Measurements from ENCODE around the gene SLC8A1.

Gene SLC8A1

DNA sequence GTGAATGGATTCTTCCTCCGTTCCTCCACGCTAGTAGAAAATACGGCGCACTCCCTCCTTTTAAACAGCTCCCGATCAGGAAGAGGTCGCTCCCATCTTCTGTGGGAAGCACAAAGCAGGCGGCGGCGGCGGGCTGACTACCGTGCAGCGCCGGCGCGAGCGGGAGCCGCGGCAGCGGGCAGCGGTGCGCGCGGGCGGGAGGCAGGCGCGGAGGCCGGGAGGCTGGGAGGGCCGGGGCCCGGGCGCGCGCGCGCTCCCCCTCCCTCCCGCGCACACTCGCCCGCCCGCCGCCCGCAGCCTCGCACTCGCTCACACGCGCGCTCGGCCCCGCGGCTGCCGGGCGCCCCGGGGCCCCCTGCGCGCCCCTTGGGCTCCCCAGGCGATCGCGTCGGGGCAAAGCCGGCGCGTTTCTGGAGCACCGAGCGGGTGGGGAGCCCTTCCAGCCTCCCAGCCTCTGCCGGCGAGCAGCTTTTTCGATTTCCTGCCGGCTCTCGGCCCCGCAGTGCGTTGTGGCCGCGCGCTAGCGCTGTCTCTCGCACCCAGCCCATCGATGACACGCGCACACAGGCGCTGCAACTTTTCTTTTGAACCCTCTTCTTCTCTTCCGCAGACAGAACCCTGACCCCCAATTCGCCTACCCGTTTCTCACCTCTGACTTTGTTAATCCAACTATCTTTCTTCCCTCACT, at the start of gene SLC8A1:
SLC8A1 (minus strand) TSS at position 173 of the 688 bp plus-strand sequence.
- no peak for DNase-seq

DNA sequence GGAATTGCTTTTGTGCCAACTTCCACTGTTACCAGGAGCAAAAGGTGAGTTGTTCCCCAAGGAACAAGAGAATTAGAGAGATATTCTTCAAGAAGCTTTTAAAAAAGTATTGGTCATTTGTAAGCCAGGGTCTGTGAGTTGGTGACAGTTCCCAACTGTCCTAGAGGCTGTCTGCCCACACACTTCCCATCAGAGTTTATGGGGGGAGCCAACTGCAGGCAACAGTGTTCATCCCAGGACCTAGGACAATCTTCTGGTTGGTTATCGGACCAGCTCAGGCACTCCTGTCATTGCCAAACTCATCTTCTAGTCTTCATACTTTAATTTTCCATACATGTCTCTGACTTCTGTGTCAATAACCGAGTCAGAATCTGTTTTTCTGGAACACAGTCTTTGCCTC, 47.5 kb upstream of the SLC8A1 start:
- DNase-seq, result no peak

DNA sequence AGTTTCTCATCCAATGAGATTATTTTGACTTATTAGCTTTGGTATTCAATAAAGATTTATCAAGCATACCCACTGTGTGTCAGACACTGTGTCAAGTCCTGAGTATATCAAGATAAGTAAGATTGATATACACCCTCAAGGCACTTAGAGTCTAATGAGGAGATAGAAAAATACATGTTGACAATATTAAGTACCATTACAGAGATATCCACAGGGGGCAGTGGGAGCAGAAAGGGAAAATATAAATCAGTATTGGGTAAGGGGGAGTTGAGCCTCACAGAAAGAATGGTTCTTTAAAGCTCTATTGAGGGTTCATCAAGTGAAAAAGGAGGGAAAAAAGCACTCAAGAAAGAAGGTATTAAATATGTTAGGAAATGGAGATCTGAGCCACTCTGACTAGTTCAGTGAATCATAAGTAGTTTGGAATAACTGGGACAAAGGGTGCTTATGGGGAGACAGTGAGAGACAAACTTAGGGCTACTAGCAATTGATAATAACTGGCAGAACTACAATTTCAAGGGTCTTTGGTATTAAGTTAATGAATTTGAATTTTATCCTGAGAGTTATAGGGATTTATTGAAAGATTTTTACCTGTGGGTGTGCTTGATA, 45.5 kb upstream of the SLC8A1 start:
- DNase-seq, result no peak

DNA sequence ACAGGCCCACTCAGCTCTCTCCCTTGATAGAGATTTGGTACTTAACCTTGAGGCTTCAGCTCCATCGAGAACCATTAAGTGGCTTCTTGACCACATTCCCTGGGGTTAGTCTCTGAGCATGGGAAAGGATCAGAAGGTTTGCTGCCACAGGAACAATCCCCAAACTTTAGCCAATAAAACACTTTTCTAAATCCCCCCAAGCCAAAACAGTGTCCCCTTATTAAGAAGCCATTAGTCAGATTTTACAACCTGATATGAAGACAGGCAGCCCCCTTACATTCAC, 37.7 kb upstream of the SLC8A1 start:
- DNase-seq, result no peak

DNA sequence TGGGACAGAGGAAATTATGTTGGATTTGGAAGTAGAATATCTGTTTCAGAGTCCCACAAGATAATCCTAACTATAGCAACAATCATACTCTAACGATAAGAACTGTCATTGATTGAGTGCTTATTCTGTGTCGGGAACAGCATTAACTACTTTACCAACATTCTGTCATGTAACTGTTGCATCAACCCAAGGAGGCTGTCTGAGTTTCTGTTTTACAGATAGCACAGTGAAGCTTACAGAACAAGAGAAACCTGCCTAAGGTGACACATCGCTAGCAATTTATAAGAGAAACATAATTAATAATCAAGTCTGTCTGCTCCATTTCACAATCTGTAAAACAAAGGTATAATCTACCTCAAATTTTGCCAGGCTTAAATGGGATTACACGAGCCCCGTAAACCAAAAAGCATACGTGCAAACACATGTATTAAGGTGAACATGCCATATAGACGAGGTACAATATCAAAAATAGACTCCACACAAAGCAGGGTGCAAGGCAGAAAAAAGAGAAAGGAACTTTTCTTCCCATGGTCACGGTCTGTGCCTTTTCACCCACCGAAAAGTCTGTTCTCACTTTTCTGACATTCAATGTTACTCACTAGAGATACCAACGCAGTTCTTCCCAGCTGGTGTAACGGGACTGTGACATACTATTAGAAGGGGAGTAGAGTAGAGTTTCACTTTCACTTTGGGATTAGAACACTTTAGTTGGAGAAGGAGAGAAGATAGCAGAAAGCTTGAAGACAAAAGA, 37.2 kb upstream of the SLC8A1 start:
- no peak for DNase-seq

DNA sequence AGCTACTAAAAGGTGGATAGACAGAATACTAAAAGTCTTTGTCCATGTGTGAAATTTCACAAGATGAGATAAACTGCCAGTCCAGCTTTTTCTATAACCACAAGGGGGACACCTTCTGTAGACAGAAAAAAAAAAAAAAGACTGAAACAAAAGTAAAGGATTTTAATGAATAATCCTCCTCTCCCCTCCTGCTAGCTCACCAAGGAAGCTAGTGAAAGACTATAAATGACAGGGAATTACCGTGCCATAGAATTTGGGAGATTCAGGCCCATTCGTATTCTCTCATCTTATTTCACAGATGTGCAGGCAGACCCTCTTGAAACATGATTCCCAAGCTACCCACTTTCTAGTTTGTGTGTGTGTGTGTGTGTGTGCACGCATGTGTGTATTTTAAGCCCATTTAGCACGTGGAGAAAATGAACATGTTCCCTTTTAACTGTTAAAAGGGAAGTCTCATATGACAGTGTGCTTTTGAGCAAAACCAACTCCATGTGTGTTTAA, 36.3 kb upstream of the SLC8A1 start:
- DNase-seq, result no peak

DNA sequence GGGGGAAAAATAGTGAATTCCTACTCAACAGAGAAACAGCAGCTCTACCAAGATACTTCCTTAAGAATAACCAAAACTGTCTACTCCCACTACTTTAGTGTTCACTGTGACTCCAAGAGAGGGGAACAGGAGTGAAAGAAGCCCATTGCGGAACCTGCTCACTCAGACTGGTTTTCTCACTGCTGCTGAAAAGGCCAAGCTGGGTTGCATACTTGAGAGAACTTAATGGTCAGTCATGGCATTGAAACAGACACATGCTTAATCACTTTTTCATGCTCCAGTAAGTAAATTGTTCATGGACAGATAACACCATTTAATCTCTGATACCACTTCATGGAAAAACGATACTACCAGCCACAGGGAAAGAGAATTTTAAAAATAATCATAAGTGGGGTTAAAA, 35.7 kb upstream of the SLC8A1 start:
- DNase-seq, result no peak

DNA sequence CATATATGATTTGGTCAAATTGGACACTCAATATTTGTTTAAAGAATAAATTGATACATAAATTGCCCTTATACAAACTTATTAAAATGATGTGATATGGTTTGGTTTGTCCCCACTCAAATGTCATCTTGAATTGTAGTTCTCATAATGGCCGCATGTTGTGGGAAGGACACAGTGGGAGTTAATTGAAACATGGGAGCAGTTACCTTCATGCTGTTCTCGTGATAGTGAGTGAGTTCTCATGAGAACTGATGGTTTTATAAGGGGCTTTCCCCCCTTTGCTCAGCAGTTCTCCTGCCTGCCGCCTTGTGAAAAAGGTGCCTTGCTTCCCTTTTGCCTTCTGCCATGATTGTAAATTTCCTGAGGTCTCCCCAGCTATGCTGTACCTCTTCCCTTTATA, 34.0 kb upstream of the SLC8A1 start:
- no peak for DNase-seq

DNA sequence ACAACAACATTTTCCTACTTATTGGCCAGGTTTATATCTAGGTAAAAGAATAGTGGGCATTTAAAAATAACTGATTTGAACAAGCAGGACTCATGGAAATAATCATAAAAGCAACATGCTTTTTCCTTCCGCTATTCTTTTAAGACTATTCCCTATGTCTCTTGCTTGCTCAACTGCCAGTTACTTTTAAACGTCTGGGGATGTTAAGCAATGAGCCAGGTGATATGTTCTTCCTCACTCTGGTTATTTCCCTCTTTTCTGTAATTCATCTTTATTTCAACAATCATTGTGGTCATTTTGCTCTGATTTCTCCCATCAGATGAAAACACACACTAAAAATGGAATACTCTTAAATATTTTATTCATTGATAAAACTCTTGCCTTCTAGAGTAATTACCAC, 33.4 kb upstream of the SLC8A1 start:
- DNase-seq, result no peak

DNA sequence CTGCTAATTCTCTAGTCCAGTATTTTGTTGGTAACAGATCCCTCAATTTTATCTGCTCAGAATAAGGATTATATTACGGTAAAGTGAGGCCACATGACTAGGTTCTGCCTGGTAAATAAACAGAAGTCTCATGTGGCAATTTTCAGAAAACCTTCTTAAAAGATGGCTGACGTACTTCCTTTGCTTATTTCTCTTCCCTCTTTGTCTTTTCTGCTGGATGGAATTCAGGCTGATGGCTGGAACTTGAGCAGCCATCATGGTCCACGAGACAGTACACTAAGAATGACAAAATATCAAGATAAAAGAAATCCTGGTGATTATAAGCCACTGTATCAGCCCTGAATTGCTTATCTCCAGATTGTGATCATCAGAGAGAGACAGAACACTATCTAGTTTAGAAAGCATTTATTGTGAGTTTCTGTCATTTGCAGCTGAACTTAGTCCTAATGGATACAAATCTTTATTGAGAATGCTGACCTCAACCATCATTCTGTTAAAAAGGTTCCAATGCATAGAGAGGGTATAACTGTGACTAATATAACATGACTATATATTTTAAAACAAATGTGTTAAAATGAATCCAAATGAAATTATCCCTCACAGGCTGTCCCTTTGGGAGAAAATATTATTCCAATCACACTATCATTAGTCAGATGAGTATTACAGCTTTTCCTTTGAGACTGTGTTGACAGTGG, 31.8 kb upstream of the SLC8A1 start:
- DNase-seq, result no peak

DNA sequence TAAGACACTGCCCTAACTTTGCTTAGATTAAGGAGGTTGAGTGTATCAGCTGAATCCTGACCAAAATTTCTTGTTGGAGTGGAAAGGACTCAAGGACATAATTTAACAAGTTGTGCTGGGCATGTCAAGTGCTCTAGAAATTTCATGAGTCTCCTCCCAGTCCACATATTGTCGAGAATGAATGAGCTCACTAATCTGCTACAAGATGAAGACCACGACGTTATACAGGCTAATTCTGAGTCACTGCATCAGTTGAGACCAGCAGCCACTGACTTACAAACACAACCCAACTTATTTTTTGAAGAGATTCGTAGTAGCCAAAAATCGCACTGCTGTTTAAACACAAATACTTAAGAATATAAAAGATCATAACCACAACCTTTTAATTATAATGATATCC, 28.7 kb upstream of the SLC8A1 start:
- DNase-seq, result no peak

DNA sequence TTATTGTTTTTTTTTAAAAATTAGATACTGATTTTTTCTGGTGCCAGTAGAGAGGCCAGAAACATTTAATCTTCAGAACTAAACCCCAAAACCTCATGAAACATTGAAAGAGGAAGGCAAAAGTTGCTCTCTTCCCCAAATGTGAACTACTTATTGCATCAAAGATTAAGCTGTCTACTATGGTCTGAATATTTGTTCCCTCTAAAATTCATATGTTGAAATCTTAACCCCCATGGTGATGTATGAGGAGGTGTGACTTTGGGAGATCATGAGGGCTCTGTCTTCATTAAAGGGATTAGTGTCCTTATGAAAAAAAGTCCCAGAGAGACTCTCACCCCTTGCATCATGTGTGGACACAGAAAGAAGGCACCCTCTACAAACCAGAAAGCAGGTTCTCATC, 28.2 kb upstream of the SLC8A1 start:
- DNase-seq, result no peak

DNA sequence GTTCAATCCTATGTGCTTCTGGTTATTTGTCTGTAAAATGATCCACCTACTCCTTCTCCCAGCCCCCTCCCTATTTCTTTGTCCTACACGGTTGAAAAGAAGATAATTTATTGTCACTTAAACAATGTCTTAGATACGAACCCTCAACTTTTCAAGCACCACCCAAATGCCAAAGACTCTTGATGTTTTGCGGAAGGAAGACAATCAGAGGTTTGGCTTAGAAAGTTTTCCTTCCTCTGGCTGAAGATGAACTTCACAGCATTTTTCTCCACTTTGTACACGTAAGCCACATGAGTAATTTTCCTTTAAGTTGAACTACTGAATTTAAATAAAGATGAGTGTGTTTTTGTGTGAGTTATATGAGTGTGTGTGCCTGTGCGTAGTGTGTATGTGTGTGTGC, 25.5 kb upstream of the SLC8A1 start:
- no peak for DNase-seq

DNA sequence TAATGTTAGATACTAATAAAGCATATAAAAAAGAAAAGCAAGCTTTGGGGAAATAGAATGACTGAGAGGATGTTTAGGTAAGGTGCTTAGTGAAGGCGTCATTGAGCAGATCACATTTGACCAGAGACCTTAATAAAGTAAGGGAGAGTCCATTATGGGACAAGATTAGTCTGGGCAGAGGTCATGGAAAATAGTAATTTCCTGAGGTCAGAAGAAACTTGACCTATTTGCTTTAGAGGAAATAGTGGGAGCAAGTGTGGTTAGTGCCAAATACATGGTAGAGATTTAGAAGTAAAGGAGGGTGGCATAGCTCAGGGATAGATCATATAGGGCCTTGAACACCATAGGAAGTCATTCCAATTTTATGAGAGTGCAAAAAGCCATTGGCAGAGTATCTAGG, 24.5 kb upstream of the SLC8A1 start:
- DNase-seq, result no peak

DNA sequence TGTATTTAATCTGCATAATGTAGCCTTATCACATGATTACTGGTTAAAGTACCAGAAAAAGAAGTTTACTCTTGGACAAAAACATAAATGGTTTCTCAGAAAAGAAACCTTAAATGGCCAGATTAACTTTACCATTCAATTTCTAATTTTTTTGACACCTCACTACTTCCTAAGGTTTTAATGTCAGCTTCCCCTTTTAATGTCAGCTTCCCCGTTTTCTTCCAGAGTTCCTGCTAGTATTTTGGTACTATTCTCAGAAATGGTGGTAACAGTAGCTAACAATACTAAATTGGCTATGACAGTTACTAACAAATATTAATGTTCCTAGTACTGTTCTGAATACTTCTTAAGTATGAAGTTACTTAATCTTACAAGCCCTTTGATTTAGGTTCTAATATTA, 22.4 kb upstream of the SLC8A1 start:
- DNase-seq, result no peak

DNA sequence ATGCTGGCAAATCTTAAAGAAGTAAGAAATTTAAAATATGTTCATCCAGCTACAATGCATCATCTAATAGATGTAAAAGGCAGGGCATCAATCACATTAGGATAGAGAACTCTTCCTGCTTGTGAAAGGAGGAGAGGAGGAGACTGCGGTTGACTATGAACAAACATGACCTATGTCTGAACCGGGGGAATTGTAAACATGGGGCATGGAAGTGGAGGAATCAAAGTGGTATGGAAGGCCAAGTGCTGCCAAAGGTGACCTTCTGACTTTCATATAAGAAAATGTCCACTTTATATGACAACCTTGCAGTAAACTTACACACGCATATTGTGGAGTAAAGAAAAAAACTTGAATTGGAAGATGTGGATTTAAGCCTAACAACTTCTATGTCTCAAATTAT, 20.0 kb upstream of the SLC8A1 start:
- no peak for DNase-seq

DNA sequence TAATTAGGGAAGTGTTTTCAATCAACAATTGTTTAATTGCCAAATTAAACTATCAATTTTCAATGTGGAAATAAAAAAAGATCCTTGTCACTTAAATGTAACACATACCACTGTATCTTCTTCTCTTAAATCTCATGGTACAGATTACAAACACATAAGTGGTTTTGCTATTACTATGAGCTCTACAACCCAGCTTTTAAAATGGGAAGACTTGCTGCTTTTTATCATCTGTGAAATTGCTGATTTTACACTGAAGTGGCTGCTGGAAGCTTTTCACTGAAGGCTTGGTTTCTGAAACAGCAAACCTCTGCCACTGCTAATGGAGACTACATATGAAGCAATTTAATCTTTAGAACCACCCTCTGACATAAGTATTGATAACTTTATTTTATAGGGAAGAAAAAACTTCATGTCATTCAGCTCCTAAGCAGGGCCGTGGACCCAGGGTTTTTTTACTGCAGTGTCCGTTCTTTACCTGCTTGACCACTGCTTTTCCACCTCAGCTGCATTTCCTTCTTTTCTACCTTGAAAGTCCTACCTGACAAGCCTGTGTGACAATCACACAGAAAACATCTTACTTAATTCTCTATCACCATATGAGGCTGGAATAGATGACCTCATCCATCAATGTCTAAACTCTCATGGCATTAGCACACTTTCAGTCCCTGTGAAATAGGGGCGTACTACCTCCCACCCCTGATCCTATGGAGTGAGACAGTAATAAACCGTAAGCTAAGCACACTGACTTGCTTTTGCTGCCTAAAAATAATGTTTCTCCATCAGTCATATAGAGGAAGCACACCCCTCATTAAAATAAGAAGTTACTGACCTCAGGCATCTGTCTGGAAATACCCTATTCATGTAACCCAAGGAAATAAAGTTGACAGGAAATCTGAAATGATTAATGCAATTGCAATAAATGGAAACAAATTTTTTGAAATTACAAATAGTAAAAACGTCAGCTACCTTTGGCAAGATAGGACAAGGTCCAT, 19.2 kb upstream of the SLC8A1 start:
- DNase-seq, result no peak

DNA sequence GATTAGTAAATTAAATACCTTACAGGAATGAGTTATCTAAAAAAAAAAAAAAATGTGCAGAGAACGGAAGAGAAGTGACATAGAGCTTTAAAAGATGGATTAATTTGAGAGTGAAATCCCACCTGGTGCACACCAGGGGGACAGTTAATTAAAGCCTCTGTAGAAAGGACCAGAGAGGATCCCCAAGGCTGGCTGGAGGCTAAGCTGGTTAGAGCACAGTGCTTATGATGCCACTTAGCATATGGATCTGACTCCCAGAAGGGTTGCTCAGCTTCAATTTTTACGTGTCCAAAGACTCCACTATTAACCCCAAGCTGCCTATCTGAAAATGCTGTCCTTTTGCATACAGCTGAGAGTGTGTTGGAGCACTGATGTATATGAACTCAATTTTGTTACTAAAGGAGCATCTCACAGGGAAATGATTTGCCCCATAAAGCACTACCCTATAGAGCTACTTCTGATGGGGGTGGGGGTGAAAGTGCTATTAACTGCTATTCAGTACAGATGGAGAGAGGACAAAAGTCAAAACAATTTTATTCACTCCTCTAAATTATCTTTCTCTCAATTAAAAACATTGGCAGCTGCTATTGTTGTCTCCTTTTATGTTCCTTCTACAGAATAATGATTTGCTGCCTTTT, 15.2 kb upstream of the SLC8A1 start:
- no peak for DNase-seq

DNA sequence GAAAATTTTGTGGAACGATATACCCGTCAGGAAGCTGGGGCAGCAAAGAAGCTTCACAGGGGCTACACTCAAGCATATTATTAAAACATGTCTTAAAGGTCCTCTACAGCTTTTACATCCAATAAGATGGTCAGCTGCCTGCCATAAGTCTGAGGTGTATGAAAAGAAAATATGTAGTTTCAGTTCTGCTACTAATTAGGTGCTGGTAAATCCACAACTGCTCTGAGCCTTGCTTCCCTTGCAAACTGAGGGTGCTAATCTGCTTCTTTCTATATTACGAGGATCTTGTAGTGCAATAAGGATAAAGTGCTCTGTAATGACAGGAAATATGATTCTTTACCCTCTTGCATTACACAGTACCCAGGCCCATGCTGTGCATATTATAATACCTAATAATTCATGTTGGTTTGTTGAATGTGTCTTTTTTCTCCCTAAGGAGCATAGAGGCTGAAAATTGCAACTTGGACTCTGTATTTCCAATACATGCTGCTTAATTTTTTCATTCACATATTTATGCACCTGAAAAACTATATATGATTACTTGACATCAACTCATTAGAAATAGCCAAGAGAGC, 14.5 kb upstream of the SLC8A1 start:
- no peak for DNase-seq

DNA sequence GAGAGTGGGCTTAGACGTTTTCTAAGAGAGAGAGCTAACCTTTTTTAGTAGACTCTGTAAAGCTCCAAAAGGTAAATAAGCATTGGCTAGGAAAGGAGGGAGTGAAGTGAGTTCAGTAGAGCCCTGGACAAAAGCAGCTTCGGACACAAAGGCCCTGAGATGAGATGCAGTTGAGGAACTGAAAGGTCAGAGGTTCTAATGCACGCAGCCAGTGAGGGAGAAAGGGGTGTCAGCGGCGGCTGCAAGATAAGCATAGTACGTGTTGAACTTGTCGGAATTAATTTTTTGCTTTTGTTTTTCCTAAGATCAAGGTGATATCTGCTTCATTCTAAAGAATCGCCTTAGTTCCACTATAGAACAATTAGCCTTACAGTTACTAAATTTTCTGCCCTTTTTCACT, 11.2 kb upstream of the SLC8A1 start:
- DNase-seq, result no peak

DNA sequence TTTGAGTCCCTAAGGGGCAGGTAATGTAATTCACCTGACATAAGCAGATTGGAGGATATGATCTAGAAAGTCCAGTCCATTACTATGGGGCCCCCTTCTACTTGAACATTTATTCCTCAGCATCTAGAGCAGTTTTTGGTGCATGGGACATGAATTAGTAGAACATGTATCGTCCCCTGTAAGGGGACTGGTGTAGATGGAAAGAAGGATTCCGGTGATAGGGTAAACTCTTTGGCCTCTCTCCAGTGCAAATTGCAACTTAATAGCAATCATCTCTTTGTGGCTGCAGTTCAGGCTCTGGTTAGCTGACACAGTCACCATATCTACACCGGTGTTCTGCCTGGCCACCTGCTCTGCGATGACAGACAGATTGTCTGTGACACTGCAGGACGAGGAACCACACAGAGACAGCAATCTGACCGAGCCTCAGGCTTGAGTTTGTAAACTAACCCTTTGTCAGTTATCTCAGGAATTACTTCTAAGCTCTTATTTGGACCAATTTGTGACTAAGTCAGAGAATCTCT, 6.4 kb upstream of the SLC8A1 start:
- no peak for DNase-seq

Data from CD4-positive, alpha-beta T cell treated with Interleukin-4 for 4 hours (primary cell).